ENCODE data around the gene CACNA1C. TPM values are rescaled to one million over a fixed set of nuclear protein-coding genes. Genes with fewer than 3 reads are reported as not detected.

CACNA1C gene
- total RNA-seq, 1 donor from 2014 or later, result 0.51 TPM

DNA sequence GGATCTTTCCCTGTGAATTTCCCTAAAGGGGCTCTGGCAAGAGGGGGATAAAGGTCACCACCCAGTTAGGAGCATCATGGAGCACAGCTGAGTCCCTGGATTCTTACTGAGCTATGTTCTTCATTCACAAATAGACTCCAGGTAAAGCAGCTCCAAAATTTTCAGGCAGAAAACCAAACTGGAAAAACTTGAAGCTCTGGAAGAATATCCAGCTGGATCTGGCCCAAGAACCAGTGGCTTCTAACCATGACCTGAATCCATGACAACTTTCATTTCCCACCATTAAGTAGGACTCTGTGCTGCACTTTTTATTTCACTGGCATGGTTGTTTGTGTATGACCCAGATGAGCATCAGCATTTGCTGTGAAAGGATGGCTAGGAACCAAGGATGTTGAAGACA, 561.6 kb downstream of the CACNA1C start:
- no peak for DNase-seq (ENCODE audit: low read depth in 2 of 2)

DNA sequence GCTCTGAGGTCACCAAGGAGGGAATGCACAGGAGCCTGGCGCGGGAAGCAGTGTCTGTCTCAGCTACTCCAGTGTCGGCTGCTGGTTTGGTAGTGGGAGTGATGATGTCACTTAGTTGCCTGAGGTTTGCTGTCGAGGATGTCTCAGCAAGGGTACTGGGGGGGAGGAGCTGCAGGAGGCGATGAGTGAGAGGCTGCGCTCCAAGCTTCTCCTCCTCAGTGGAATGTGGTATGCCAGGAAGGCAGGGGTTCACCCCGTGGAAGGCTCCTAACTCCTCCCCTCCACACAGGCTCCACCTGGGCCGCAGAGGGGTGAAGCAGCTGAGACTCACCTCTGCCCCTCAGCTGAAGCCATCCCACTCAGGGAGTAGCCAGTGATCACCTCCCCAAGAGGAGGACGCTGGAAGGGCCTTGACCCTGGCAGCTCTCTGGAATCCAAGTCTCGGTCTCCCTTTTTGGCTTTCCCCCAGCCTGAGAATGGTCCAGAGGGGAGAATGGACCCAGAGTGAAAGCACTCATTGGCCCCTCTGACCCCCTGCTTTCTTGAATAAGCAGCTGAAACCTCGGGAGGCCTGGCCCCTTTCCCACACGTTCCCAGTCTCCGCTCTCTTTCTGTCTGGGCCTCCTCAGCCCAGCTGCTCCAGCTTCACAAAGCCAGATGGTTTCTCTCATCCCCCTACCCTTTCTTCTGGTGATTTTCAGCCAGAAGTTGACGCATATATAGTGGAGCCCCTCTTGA, 563.0 kb downstream of the CACNA1C start:
- no peak for DNase-seq (ENCODE audit: low read depth in 2 of 2)

DNA sequence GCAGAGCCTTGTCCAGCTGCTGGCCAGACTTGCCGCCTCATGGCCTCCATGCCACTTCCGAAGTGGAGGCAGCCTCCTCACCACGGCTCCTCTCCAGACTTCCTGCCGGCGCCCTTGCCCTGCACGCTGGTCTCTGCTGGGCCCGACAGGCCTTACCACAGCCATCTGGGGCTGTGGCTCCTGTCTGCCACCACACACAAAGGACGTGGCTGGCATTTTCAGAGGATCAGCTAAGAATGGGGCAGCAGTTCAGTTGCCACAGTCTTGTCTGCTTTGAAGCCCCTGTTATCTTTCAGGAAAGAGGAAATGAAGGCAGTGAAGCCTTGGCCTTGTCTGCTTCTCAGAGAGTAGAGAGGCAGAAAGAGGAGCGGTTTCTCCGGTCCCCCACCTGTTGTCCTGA, 564.0 kb downstream of the CACNA1C start:
- no peak for DNase-seq (ENCODE audit: low read depth in 2 of 2)

DNA sequence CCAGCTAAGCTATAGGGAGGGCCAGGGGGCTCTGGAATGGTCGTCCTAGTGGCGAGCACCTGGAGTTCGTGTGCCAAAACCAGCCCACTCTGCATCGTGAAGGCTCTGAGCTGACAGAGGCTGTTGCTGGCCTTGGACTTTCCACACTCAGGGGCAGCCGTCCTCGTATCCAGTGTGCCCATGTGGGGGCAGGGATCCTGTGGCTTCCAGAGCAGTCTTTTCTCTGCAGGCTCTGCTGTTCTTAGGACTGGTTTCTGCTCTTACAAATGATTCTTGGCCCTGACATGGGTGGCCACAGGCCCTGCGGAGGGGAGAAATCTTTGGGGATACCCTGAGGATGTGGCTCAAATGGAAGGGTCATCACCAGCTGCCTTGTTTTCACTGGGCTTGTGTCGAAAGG, 564.6 kb downstream of the CACNA1C start:
- no peak for DNase-seq (ENCODE audit: low read depth in 2 of 2)

DNA sequence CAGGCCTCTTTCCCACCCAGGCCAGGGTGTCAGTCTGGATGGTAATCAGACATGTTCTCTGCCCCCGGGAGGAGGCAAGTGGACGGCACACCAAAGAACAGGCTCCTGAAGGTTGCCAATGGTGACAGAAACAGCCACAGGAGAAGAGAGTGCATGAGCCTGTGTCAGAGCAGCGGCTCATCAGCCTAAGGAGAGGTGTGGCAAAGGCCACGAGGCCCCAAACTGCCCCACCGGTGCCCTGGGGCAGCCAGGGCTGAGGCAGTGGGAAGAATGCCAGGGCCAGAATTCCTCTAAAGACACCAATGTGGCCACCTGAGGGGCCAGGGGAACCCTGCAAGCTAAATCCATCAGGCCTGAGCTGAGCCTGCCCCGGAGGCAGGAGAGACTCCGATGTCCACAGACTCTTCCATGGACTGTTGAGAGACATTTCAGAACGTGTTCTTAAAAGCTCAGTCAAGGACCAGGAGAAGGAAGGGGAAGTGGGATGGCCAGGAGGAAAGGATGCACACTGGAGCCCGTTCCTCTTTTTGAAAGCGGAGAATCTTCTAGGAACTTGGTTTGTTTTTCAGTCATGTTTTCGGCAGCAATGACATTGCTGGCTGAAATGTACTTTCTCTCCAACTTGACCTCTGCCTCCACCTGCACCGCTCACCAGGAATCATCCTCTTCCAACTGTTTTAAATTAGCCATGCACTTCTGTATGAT, 565.7 kb downstream of the CACNA1C start:
- no peak for DNase-seq (ENCODE audit: low read depth in 2 of 2)

DNA sequence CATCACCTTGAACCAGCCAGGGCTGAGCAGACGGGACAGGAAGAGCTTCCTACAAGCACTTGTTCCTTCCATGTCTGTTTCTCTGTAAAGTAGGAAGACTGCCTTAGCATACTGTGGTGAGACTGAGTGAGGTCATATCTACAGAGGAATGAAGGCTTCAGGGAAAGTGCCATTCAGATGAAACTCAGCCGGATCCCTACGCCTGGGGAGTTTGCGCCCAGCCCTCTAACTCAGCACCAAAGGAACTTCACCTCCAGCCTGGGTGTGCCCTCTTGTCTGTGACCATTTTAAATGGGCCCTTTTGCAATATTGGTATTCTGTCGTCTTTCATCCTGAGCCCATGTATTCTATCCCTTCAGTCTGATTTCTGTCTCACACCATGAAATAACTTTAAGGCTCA, 566.3 kb downstream of the CACNA1C start:
- DNase-seq (ENCODE audit: low read depth in 2 of 2), result no peak

DNA sequence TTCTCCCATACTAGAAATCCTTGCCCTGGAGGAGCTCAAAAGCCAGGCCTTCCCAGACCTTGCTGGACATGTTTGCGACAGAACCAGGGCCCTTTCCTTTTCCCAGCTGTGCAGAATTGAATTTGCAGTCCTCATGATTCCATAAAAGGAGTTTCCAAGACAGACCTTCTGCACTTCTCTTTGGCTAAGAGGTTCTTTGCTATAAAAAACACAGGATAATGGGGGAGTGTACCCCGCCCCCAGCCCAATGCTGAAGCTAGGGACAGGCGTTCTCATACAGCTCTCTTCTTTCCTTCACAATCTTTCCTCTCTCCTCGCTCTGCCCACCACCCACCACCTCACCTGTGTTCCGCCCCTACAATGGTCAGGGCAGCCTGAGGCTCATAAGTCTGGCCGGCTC, 569.7 kb downstream of the CACNA1C start:
- DNase-seq (ENCODE audit: low read depth in 2 of 2), result no peak

DNA sequence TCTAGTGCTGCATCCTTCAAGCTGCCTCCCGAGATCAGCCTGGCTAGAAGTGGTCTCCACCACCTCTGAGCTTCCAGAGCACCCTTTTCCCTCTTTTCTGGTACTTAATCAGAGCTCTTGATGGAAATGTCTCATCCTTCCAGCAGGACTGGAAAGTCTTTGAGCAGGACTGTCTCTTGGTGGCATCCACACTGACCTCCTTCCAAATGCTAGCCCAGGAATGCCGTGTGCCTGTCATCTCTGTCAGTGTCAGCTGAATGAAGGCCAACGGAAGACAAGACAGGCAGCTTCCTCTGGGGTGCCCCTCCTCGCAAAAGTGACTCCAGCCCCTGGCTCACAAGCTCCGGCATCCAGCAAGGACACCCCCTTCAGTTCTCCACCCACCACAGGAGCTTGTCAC, 570.7 kb downstream of the CACNA1C start:
- no peak for DNase-seq (ENCODE audit: low read depth in 2 of 2)

DNA sequence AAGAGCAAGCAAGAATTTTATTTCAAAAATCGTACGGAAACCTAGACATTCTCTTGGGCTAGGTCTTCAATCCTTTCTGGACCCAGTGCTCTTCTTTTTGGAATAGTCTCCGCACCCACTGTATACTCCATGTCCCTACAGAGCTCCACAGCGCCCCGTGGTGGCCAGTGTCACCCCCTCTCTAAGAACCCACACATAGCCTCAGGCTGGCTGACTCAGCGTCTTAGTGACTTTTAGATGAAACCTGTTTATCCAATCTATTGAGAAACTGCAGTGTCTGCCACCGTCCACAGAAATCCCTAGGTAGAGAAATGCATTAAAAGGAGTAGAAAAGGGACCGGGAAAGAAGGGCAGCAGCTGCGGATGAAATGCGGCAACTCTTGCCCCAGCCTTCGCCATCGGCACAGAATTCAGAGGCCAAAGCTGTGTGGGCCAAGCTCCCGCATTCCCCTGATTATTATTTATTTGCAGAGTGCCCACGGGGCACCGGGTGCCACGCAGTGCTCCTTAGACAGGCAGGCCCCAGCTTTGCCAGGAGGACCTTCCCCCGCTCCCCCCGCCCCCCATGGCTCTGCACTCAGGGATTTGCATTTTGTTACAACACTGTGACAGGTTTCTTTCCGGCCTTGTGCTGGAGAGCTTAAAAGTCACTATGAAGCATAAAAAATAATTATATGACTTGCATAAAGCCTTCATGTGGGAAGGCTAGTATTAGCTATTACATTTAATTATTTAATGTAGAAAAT, 571.9 kb downstream of the CACNA1C start:
- DNase-seq (ENCODE audit: low read depth in 2 of 2), result no peak

DNA sequence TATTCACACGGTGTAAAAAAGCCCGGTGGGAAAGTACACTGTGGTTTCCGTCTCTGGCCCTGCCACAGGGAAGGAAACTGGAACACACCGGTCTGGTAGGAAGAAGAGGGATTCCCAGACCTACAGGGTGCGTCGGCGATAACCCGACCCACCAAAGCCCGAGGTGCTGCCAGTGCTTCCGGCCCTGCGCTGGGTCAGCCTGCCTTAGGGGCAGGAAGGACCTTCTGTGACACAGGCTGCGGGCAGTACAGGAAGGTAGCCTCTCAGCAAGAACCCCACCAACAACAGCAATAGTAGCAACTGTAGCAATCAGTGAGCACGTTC, 572.5 kb downstream of the CACNA1C start:
- peak in 1 of 2 donors; percentile 15 for DNase-seq (ENCODE audit: low read depth in 2 of 2)

DNA sequence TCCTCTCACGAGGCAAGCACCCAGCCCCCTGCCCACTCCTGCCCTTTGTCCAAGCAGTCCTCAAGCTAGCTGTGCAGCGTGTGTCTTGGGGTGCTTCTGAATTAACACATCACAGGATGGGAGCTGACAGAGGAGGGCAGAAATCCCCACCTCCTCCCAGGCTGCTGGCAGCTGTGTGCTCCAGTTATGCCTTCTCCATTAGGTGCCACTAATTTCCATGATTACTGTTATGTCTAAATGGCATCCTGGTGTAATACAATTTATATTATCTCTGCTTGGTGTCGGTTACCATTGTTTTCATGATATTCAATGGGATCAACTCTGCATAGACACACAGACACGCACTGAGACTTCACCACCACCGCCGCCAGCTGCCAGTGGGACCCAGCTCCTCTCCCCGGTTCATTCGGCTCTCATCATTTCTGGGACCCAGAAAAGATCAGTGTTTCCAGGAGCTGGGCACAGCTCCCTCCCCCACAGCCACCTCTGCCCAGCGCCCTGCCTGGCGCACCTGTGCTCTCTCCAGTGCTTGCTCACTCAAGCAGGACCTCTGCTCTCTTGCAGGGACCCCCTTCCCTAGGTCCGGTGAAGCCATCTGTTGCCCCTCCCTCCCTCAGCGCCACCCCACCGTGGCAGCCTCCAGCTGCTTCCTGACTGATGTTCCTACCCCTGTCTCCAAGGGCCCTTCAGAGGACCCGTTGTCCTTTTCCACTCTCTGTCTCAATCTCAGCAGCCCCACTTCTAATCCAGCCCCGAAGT, 574.5 kb downstream of the CACNA1C start:
- DNase-seq (ENCODE audit: low read depth in 2 of 2), result no peak

DNA sequence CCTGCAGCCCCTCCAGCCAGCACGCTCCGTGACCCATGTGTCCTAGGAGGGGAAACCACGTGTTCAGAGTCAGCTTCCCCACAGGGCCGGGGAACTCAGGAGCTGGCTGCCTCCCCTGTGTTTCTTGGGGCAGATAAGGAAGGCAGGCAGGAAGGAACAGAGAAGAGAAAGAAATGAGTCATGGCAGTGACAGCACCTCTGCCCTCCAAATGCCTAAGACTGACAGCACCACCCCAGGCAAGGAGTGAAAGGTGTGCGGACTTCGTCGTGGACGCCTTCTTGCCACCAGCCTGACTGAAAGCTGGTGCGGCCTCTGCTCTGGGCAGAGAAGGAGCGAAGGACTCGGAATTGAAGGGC, 575.0 kb downstream of the CACNA1C start:
- DNase-seq (ENCODE audit: low read depth in 2 of 2), result no peak

DNA sequence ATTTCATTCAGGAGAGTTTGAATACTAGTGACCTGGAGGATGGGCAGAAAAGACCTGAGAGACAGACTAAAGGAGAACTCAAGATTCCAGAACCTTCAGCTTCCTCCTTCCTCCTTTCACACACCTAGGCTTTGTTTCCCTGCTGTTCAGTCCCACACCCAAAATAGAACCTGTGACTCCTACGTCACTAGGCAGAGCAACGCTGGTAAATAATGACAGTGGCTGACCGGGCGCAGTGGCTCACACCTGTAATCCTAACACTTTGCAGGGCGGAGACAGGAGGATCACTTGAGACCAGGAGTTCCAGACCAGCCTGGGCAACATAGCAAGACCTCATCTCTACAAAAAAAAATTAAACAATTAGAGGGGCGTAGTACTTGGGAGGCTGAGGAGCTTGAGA, 575.6 kb downstream of the CACNA1C start:
- DNase-seq (ENCODE audit: low read depth in 2 of 2), result no peak

DNA sequence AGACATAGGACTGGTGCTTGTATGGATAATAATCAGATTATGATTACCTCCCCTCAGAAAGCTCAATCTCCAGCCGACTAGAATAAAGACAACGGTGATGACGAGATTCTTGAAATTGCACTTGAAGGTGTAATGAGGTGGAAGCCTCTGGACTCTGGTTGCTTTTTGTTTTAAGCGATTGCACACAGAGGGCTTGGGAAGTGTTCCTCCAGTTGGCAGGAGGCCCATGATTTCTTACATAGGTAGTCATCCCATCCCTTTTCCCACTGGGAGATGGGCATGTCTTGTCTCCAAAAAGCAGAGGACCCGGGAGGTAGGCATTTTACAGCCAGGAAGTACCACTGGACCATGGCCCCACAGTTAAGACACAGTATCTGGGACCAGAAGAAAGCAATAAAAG, 576.3 kb downstream of the CACNA1C start:
- no peak for DNase-seq (ENCODE audit: low read depth in 2 of 2)

DNA sequence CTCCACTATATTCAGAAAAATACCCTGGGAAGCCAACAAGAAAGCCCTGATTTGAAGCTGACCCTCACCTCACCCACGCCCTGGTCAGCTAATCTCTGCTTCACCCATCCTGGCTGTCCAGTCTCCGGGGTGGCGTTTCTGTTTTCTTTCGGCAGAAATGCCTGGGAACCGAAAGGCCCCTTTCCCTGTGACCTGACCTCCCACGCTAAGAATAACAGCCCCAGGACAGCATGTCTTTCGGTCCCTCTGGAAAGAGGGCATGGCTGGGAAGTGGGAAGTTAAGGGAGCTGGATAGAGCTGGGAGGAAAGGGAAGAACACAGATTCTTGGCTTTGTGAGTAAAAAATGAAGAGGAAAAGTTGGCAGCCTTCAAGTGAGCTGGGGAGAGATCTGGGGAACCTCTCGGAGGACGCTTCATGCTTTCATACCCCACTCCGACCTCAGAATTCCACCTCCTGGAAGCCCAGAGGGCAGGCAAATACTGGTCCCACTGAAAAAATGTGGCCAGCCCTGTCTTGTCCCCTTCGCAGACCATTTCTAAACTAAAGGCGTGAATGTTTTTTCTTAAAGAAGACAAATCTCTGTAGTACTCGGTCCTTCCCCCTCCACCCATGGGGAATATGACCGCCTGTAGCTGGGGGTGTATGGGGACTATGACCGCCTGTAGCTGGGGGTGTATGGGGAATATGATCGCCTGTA, 579.0 kb downstream of the CACNA1C start:
- DNase-seq (ENCODE audit: low read depth in 2 of 2), result no peak

DNA sequence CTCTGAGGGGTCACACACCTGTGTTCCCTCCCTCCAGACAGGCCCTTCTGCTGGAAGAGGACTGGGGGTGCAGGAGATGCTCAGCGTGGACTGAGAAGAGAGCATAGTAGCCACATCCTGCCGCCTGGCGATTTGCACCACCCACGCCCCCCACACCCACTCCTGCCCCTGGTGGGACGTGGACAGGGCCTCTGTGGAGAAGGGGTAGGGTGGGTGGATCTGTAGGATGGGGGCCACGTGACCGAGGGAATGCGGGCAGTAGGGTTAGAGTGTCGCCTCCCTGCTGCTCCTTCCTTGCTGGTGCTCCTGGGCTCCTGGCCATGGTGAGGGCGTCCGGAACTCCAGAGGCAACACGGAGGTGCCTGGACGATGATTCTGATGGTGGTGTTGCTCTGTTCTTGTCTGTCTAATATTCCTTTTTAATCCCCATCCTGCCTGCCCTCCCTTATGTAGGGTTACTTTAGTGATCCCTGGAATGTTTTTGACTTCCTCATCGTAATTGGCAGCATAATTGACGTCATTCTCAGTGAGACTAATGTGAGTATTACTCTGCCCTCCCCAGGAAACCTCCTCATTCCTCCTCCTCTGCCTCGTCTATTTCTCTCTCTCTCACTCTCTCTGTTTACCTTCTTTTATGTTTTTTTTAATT, 580.5 kb downstream of the CACNA1C start:
- DNase-seq (ENCODE audit: low read depth in 2 of 2), result no peak

DNA sequence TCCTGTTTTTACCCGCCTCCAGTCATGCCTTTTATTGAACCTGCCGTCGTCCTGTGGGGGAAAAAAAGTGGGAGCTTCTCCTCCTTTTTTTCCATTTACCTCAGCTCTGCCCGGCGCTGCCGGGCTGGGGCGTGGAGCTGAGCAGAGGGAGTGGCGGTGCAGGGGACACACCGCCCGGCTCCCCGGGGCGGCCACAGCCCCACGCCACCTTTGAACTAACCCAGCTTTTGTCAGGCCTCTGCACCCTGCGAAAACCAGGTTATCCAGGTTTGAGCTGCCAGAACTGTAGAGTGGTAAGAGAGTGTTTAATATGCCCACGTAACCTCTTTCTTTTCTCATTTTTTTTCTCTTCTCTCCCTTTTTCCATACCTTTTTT, 581.0 kb downstream of the CACNA1C start:
- no peak for DNase-seq (ENCODE audit: low read depth in 2 of 2)

DNA sequence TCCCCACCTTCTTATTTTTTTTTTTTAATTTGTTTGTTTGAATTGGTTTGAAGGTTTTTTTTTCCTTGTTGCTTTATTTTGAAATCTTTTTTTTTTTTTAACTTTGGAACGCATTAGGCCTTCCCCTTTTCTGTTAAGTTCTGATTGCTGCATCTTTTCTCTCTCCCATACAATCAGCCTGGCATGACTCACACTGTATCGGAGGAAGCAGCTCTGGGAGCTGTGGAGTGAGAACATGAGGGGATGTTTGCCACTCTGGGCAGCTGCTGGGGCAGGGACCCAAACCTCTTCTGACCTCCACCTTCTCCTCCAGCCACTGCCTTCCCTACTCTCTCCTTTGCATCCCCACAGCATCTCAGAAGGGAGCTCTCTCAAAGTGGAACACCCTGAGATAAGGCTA, 581.7 kb downstream of the CACNA1C start:
- DNase-seq (ENCODE audit: low read depth in 2 of 2), result peak in 1 of 2 donors; percentile 14

DNA sequence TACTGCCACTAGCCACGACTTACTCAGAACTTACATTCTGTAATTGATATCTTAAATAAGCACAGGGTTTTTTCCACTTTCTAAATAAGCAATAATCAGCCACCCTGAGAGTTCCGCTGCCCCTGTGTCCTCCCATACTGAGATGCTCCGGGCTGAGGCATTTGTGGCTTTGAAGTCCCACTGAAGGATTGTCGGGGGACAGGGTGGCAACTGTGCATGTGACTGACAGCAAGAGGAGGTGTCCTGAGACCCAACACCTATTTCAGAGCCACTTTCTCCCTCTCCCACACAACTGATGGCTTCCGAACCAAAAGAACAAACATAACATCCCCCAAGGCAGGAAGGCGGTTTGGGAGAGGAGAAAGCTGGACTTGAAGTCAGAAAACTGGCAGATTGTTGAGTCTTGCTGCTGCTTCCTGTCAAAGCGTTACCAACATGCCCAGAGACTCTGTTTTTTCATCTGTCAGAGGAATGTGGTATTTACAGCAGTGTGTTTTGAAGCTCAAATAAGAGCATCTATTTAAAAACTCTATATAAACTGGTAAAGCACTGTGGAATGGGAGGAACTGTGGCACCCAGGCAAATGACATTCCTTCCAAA, 584.1 kb downstream of the CACNA1C start:
- DNase-seq (ENCODE audit: low read depth in 2 of 2), result no peak

DNA sequence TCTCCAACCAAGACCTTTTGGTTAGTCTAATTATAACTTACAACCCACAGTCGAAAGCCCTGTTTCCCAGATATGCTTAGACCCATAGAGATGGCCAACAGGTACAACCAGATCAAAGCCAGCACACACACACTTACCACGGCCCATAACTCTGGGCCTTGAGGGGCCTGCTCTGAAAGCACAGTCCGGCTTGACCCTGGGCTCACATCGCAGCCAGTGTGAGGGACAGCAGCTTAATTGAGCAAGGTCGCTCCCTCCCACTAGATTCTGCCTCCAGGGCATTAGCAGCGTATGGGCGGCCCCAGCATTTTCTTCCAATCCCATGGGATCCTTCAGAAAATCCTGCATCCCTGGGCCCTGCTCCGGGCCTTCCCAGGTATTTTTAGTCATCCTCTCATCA, 584.6 kb downstream of the CACNA1C start:
- no peak for DNase-seq (ENCODE audit: low read depth in 2 of 2)
